Measurements from ENCODE around the gene ATG13.
A peak's percentile ranks its signal among the peaks of the same experiment; 100 is the strongest.
"Not testable (repeated sequence)": the region's sequence is repeated elsewhere in the genome, so short reads cannot be mapped to it uniquely, and the experiment has no call there.

The ATG13 gene

DNA sequence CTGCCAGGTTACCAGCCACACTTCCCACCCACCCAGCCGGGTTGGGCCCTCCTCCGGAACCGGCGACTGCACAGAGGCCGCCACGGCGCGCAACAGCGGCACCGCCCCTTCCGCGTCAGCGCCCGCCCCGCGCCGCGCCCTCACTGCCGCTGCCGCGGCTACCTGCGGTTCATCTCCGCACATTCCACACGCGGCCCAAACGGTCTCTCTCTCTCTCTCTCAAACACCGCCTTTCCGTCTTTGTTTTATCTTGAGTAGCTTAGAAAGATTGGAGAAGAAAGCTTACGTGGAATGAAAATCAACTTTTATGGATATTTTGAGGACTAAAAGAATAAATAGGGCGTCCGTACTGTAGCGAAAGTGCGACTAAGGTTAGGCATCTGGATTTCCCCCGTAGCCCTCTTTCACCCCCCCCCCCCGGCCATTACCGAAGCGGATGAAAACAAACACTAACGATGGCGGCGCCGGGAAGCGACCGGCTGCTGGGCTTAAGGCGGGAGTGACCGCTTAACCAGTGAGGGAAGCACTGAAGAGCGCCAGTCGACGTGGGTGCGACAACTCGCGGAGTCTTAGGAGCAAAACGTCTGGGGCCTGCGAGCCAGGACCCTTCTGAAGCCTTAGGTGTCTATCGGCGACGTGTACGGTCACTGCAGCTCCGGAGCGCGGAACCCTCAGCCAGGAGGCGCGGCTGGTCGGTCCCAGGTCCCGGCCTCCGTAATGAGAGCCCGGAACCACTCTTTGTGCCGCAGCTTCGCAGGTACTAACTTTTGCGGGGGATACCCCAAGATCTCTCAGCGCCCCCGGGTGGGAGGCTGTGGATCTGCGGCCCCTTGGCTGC lies at the start of gene ATG13, which contains the start of gene HARBI1:
Gene ATG13, plus strand, starts transcription at position 420 of the 838 bp plus-strand sequence. CDS start 26,739 bp downstream, outside the sequence.
Gene HARBI1, minus strand, starts transcription at position 94 of the 838 bp plus-strand sequence. CDS start 990 bp downstream, outside the sequence.
- DNase-seq, result peak; percentile 97

DNA sequence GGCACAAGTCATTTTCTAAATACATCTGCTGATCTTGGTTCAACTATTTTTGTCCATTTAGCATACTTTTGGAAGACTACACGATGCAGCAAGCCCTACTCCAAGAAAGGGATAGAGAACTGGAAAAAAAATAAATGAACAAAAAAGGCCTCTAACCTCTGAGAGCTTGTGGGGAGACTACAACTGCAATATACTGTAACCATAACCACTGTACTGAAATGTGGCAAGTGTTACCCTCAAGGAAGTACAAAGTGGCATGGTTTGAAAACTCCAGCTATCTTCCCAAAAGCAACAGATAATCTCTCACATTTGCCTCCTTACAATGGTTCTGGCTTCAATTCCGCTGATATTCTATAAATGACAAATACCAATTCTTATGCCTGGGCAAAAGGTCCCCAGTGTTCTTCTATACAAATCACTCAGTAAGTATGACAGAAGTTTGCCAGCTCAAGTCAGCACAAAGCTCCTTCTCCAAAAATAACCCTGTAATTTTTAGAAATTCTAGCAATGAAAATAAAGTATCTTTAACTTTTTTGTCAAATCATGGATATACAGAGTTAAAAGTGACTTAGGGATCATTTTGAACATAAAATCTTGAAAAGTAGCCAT lies 46.5 kb upstream of the ATG13 start:
- DNase-seq, result no peak

DNA sequence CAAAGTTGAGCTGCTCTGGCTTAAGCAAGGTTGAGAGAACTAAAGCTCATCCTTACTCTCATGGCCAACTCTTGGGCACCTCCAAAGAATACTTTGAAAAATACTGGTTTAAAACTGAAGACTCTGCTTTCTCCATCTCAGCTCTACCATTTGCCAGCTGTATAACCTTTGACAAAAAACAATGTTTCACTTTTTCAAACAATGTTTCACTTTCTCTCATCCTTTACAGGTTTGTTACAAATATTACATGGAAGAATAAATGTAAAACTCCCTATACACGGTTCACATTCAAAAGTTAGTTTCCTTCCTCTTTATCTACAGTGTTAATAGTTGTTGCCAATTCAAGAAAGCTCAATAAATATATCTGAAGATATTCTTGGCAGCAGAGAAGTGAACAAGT lies 42.7 kb upstream of the ATG13 start:
- no peak for DNase-seq

DNA sequence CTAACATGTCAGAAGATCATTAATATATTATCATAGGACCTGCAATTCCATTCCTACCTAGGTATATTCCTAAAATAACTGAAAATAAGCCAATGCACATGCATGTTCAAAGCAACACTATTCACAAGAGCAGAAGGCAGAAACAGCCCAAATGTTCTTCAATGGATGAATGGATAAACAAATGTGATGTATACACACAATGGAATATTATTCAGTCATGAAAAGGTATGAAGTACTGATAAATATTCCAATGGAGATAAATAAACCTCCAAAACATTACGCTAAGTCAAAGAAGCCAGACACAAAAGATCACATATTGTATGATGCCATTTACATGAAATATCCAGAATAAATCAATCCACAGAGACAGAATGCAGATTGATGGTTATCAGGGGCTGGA lies 40.3 kb upstream of the ATG13 start:
- DNase-seq, result no peak

DNA sequence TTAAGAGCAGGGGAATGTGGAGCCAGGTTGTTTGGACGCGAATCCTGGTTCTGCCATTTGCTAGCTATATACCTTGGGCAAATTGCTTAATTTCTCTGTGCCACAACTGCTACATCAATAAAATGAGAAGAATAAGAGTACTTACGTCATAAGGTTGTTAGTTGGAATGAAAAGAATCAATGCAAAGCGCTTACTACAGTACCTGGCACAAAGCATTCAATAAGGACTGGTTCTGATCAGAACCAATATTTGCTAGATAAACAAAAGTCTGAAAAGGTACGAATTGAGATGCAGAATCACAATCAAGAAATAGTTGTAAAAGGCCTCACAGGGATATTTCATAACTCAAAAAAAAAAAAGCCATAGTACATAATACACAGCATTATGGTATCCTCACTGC lies 34.8 kb upstream of the ATG13 start:
- DNase-seq, result no peak

DNA sequence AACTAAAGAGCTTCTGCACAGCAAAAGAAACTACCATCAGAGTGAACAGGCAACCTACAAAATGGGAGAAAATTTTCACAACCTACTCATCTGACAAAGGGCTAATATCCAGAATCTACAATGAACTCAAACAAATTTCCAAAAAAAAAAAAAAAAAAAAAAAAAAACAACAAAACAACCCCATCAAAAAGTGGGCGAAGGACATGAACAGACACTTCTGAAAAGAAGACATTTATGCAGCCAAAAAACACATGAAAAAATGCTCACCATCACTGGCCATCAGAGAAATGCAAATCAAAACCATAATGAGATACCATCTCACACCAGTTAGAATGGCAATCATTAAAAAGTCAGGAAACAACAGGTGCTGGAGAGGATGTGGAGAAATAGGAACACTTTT lies 33.8 kb upstream of the ATG13 start:
- not testable (repeated sequence) for DNase-seq

DNA sequence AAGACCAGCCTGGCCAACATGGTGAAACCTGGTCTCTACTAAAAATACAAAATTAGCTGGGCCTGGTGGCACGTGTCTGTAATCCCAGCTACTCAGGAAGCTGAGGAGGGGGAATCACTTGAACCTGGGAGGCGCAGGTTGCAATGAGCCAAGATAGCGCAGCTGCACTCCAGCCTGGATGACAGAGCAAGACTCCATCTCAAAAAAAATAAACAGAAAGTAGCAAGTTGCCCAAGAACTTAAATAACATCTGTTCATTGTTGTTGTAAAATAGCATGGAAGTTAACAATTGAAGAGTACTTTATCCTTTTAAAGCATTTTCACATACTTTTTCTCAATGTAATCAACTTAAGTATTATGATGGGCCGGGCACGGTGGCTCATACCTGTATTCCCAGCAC lies 29.2 kb upstream of the ATG13 start:
- DNase-seq, result no peak

DNA sequence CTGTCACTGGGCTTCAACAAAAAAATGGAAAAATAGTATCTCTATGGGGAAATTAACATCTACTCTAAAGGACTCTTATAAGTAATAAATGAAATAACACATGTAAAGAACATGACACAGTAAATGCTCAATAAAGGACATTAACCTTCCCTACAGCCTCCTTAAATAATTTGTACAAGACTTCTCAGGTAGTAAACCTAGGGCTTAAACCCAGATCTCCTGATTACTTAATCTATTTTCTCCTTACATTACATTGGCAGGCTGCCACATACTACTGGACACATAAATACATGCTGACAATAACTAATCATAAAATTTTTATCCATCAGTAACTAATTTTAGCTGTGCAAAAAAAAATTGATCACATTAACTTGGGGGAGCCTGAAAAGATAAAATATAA lies 28.4 kb upstream of the ATG13 start:
- no peak for DNase-seq

DNA sequence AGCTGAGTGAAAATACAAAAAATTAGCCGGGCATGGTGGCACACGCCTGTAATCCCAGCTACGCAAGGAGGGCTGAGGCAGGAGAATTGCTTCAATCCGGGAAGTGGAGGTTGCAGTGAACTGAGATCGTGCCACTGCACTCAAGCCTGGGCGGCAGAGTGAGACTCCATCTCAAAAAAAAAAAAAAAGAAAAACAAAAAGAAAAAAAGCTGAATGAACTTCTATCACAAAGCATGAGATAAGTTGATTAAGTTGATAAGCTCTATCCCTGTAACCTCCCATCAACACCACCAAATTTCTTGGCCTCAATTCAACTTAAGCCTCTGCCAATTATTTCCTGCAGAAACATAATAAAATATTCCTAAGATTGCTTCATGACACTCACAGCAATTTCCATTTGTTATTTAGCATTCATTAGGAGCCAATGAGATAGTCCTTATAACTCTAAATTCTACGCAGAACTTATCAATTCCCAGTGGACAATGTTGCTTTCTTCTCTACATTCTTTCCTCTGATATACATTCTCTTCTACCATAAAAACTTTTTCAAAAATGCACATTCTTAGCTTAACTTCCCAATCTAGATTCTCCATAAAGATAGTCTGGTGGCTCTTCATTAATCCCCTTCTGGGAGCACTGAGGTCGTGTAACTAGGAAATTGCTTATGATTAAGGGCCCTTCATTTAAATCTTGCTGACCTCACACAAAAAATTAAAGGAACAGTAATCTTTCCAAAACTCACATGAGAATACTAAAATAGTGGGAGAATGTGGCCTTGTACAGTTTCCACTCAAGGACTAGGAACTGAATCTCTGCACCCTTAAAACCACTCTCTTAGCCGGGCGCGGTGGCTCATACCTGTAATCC lies 26.4 kb upstream of the ATG13 start:
- no peak for DNase-seq

DNA sequence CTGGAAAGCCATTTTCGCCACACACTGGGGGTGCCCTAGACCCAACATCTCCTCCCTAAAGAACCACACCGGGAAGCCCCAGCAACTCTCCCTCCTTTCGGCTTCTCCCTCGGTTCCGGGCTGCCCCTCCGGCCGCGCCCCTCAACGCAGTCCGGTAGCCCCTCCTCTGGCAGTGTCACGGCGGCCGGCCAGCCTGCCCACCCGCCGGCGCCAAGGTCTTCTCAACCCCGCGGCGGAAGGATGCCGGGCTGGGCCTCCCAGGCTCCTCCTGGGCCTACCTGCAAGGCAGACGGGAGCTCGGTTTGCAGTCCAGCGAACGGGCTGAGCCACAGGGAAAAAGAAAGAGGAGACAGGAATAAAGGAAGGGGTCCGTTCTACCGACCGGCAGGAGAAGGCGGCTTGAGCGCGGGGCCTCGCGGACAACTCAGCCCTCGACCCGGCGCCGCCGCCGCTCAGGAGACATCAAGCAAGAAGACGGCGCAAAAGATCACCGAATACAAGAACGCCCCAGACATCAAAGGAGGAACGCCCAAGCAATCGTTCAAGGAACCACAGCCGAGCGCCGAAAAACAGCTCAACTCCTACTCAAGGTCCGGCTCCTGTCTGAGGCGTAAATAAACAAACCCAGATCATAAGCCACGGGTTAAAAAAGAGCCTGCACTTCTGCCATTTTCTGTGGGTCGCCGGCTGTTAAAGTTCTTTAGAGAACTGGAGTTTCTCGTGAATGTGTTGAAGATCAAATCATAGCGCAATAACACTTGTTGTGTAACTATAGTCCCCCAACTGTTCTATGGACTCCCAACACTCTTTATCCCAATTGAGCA lies 23.6 kb upstream of the ATG13 start, which contains the start of gene AMBRA1:
Gene AMBRA1, minus strand, starts transcription at position 474 of the 824 bp plus-strand sequence. CDS start 45,643 bp downstream, outside the sequence.
- peak; percentile 98 for DNase-seq

DNA sequence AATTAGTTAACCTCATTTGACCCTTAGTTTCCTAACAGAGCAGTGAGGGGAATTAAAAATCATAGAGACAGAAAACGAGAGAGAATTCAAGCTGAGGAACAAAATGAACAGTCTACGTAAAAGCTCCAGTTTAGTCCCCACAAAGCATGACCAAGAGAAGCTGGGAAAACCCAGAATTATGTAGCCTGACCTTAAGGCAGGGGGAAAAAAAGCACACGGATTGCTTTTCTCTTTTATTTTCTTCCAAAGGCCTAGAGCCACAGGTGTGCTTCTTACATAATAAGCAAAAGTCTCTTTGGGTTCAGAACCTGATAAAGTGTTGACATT lies 23.0 kb upstream of the ATG13 start:
- no peak for DNase-seq

DNA sequence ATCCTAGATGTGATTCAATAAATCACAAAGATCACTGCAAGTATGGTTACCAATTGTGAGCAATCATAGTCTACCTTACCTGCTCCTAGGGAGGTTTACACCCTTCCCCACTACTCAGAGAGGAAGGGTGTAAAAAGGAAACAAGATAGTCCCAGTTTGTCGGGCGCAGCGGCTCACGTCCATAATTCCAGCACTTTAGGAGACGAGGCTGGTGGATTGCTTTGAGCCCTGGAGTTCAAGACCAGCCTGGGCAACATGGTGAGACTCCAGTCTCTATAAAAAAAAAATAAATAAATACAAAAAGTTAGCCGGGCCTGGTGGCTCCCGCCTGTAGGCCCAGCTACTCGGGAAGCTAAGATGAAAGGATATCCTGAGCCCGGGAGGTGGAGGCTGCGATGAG lies 22.6 kb upstream of the ATG13 start:
- DNase-seq, result no peak

DNA sequence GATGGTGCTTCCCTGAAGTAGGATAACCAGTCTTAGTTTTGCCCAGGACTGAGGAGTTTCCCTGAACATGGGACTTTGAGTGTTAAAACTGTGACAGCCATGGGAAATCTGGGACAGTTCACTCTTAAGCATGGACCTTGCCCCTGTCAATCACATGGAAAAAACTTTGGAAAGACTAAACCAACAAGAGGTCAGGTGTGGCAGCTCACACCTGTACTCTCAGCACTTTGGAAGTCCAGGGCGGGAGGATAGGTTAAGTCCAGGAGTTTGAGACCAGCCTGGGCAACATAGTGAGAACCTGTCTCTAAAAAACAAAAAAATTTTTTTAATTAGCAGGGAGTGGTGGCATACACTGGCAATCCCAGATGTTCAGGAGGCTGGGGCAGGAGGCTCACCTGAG lies 20.2 kb upstream of the ATG13 start:
- no peak for DNase-seq

DNA sequence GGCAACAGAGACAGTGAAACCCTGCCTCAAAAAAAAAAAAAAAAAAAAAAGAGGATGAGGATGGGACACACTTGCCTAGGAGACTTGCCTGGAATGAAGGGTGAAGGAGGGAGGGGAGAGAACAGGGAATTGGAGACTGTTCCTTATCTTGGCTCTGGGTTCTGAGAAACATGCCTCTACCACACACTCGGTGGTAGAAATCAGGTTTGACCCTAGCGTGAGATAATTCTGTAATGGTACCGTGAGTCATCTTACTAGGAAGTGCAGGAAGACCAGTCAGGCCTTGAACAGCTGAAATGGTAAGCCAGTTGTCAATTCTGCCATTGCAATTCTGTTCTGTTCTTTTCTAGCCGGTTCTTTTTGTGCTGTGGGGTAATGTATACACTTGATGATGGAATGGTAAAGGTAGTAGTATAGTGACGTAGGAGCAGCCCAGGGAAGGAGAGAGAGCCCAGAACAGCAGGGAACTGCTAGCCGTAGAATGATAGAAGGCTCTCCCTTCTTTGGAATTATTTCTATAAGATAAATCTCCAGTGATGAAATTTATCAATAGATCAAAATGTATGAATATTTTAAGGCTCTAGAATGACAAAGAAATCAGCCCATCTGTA lies 19.6 kb upstream of the ATG13 start:
- no peak for DNase-seq

DNA sequence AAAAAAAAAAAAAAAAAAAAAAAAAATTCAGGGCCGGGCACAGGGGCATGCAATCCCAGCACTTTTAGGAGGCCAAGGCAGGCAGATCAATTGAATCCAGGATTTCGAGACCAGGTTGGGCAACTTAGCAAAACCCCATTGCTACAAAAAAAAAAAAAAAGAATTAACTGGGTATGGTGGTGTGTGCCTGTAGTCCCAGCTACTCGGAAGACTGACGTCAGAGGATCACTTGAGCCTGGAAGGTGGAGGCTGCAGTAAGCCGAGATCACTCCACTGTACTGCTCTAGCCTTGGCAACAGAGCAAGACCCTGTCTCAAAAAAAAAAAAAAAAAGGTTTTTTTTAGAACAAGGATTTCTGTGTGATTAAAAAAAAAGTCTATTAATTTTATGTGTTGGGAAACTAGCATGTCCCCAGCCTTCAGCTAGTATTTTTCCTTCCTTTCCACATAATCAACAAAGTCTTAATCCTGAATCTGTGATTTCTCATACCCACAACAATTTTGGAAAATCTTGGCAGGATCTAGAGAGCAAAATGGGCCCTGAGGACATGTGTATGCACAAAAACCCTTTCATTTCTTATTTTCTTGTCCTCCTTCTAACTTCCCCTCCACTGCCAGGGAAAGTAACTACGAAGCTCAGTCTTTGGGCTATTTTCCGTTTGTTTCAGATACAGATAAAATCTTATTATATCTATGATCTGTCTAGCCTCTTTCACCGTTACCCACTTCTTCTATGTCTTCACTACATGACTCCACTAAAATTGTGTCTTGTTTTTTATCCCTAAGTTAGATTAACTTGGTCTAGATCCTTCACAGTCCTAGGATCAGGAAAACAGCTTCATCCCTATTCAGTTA lies 17.8 kb upstream of the ATG13 start:
- no peak for DNase-seq

DNA sequence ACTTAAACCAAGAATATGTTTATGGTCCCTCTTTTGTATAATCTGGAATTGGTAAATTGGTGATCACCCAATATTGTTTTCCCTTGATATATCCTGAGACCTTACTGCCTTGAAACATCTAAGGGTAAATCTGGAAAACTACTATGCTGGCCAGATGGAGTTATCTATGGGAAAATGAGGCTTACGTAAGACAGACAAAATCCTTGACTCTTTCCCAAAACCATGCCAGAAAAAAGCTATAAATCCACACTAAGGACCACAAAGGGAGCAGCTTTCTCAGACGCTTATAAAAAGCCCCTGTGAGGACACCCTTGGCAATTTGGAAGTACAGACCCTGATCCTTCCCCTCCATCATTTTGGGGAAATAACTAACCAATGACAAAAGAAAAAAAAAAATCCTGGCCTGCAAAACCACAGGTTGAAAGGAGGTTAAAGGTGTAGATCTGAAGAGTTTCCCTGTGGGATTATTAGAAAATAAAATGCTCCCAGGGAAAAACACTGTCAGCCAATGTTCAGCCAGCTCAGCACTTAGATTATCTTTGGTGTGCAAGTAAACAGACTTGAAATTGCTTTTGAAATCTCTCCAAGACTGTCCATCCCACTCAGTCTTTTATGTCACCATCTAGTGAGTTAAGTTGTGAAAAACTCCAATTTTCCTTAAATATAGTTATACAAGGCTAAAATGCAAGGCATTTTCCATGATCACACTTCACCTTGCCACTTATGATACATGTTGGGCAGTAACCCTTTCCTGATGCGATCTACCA lies 17.0 kb upstream of the ATG13 start:
- DNase-seq, result no peak

DNA sequence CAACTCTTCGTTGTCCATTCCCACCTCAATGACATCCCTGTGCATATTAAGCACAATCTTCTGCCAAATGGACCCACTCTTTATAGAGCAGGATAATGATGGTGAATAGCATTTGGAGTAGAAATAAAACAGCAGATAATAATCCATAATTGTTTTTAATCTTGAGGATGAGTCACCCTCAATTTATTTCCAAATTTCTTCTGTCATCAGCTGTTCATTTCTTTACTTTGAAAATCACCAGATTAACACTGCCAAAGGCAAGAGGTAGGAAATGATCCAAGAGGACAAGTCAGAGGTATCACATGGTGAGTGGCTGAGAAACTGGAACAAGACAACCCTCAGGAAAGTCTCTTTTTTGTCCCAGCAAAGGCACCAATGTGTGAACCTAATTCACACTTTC lies 16.2 kb upstream of the ATG13 start:
- no peak for DNase-seq

DNA sequence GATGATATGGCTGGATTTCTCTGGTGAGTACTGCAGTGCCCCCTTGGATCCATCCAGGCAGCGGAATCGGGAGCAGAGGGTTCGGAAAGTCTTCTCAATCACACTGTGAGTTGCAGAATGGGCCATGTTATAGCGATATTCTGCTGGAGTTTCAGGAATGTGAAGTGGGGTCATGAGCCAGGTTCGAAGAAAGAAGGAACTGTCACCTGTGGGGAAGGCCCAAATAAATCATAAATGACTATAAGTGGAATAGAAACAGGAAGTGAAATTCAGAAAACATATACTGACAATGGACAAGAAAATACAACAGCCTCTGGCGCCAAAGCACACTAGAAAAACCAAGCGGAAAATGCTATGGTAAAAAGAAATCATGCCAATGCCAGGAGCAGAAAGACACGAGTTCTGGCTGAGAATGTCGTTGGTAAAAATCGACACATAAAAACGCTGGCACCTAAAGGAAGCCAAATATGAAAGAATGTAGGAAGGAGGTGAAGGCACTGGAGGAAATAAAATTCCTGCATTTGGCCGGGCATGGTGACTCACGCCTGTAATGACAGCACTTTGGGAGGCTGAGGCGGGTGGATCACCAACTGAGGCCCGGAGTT lies 13.5 kb upstream of the ATG13 start:
- DNase-seq, result no peak

DNA sequence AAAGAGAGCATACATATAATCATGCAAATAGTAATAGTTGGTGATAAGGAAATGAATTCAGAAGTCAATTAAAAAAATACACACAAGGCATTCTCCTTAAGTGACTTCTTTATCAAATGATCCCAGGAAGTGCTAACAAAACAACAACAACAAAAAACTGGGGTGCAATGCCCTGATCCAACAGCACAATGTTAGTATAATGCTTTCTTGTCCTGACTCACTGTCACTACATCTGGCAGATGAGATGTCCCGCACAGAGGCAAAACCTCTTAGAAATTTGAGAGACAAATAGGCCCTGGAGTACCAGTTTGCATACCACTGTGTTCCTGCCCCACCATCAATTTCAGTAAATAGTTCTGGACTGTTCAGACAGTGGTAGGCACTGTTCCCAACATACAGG lies 12.6 kb upstream of the ATG13 start:
- DNase-seq, result no peak

DNA sequence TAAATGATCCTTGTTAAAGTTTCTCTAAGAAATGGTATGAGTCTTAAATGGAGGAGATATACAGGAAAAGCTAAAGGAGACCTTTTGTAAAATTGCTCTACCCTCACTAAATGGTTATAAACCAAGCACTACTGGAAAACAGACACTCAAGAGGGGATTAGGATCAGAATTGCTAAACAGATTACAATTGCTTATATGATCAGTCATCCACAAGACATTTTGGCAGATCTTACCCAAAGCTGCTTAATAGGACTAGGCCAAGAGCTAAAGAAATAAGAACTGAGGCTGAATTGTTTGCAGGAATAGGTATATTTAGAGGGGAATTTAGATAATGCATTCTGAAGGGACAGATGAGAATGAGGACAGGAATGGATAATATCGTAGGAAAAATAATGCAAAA lies 9.8 kb upstream of the ATG13 start:
- DNase-seq, result no peak
